HPDE6-E6E7 (cell line): Measurements from ENCODE around the gene TOMM7.
"Not testable (repeated sequence)": the region's sequence is repeated elsewhere in the genome, so short reads cannot be mapped to it uniquely, and the experiment has no call there.

Experiments
- DNase-seq: peaks from one replicate; pipeline ENCODE4 v3.0.0; 2011; ENCODE audit warnings: missing footprints; ENCODE audit errors: extremely low spot score

TOMM7 gene

GRCh38 chr7:22784346-22784745 lies 38.3 kb downstream of the TOMM7 start:
- no peak for DNase-seq

DNA sequence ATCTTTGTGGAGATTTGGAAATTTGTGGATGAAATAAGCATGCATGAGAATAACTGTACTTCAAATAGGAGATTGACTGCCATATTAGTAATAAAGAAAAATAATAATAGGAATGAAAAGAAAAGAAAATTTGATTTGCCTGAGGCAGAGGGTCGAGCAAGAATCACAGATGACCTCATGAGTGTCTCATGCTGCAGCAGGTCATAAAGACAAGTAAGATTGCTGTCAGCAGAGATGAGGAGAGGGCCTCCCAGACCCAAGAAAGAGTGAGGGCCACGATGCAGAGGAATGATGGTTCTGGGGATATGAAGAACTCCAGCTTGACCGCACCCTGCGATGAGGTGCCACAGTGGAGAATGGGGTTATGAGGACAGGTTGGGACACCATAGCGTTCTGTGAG lies 39.2 kb downstream of the TOMM7 start:
- DNase-seq, result no peak

DNA sequence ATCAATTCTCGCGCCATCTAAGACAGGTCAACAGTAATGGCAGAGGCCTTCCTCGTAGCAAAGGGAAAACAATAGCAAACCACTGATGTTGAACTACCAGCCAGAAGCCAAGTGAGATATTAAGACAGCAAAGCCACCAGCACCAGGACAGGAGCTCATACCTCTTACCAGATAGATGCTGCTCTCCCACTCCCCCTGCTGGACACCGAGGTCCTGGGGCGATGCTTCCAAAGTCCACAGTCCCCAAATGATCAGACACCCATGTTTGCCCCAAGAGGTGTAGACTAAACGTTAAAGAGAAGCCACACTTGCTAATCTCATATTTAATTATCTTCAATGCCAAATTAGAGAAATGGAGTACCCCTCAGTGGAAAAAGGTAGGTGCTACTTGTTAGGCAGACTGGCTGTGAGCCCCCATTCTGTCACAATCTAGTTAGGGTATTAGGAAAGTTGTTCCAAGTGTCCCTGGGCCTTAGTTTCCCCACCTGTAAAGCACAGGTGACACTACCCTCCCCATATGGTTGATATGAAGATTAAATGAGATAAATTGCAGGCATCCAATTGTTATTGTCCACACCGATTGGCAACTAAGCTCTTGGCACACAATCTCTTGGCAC lies 39.9 kb downstream of the TOMM7 start:
- DNase-seq, result peak; percentile 55

- DNase-seq, result no peak
These were observed 41.4 kb downstream of the TOMM7 start for GRCh38 chr7:22781230-22781711.

- not testable (repeated sequence) for DNase-seq
These were observed 42.8 kb downstream of the TOMM7 start for GRCh38 chr7:22779730-22780323.

- no peak for DNase-seq
These were observed 45.7 kb downstream of the TOMM7 start for GRCh38 chr7:22776964-22777363.

DNA sequence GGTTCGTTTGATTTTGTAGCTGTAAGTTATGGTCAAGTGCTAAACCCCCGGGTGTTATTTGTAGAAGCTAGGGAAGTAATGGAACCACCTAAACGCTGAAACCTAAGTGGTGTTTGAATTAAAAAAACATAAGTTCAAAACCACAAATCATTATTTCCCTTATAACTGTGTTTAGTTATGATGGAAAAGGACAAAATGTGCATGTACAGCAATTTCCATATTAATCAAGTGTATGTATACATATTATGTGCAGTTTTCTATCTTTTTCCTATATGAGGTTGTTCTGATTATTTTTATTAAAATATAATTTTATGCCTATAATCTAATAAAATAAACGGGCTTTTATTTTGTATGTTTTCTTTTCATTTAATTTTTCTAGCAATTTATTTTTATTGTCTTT lies 49.8 kb downstream of the TOMM7 start:
- no peak for DNase-seq

DNA sequence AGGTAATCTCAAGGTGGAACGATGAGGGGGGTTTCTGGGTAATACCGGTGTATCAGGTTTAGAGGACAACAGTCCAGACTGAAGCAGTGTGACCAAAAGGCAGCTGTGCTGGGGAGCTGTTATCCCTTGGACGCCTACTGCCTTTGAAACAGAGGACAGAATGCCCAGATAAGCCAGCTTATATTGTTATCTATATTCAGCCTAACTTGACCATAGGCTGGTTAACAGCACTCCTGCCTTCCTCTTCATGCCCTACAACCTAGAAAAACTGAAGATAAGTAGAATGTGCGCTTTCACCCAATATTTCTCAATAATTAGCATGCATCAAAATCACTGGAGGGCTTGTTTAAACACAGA lies 50.8 kb downstream of the TOMM7 start:
- no peak for DNase-seq

DNA sequence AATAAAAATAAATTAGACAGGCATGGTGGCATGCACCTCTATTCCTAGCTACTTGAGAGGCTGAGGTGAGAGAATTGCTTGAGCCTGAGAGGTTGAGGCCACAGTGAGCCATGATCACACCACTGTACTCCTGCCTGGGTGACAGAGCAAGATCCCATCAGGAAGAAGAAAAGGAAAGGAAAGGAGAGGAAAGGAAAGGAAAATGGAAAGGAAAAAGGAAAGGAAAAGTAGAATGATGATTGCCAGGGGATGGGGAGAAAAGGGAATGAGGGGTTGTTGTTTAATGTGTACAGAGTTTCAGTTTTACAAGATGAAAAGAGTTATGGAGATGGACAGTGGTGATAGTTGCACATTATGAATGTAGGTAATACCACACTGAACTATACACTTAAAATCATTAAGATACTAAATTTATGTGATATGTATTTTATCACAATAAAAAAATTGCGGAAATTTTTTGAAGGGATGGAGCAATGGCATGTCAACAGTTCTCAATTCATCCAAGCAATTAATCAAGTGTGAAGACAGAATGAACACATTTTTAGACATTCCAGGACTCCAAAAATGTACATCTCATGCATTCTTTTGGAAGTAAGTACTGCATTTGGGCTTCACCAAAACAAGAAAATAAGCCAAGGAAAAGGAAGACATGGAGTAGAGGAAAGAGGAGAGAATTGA lies 51.3 kb downstream of the TOMM7 start:
- DNase-seq, result no peak

DNA sequence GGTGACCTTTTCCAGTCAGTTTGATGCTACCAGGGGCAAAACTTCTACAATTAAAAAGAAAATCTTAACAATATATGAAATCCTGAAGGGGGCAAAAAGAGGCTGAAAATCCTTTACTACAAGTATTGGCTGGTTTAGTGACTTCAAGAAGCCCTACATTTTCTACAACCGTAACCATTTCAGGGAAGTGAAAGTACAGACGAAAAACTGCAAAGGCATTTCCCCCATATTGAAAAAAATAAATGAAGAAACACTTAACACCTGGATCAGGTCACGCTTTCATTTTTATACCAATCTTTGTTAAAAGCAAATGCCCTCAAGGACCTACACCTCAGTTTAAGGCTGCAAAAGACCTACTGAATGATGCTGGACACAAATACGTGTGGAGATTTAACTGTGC lies 57.0 kb downstream of the TOMM7 start:
- no peak for DNase-seq
